ENCODE data around the gene ZMYM4. TPM values are rescaled to one million over a fixed set of nuclear protein-coding genes. Genes with fewer than 3 reads are reported as not detected.
"Not testable (repeated sequence)": the region's sequence is repeated elsewhere in the genome, so short reads cannot be mapped to it uniquely, and the experiment has no call there.

Gene ZMYM4
- total RNA-seq, 8 experiments from 2014 or later, result 34.4 to 82.5 (median 63.3) TPM

- no peak for ATAC-seq (replicated peaks in 6 of 8)
- in situ Hi-C loops (cut with MboI; ENCODE audit: low pct_unique_long_range_greater_than_20kb in 2 of 9, low sequenced_read_pairs in 9 of 9, unreplicated experiment in 9 of 9), result no loop called here
- WGBS, 10 experiments, result 93 to 100% (median 97%) methylated on average over 1 to 3 of the region's 3 CpGs
- no peak overlapping the region for H3K27ac ChIP-seq
- no peaks in the 10 kb centered on the region for H3K4me1 ChIP-seq (replicated peaks in 1 of 2)
- H3K4me3 ChIP-seq, result no peak overlapping the region
These were observed 96.2 kb downstream of the ZMYM4 start for GRCh38 chr1:35364741-35365140.

- Histone ChIP-seq H3K4me1 (replicated peaks in 1 of 2) (no peaks in the 10 kb centered on the region), H3K27ac (no peak overlapping the region), H3K4me3 (no peak overlapping the region)
- 86 to 100% (median 97%) methylated on average over 1 to 2 of the region's 2 CpGs; no CpG with 5 or more reads in 2 of the 10 experiments for WGBS, 10 experiments
- ATAC-seq (replicated peaks in 6 of 8), result no peak
- in situ Hi-C loops (cut with MboI; ENCODE audit: low pct_unique_long_range_greater_than_20kb in 2 of 9, low sequenced_read_pairs in 9 of 9, unreplicated experiment in 9 of 9), result no loop called here
These were observed 99.4 kb downstream of the ZMYM4 start for GRCh38 chr1:35367914-35368313.

DNA sequence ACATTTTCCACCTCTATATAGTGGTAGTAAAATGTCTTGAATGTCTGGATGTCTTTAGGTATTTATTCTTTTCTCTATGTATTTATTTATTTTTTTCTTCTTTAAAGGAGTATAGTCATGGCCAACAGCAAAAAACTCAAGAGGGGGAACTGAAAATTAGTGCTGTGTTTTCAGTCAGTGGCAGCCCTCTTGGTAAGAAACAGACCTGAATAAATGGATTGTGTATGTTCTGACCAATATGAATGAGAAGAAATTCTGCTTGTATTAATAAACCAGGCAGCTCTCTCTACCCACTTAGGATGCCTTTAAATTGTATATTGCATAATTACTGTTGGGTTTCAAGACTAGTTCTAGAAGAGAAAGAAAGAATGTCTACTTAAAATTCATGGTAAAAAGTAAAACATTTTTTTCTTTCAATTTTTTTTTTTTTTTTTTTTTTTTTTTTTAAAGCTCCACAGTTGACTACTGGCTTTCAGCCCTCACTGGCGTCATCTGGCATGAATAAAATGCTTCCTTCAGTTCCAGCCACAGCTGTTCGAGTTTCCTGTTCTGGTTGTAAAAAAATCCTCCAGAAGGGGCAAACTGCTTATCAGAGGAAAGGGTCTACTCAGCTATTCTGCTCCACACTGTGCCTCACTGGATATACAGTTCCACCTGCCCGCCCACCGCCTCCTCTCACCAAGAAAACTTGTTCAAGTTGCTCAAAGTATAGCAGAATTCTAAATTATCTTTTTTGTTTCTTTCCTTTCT, 101.6 kb downstream of the ZMYM4 start:
- ATAC-seq (replicated peaks in 6 of 8), result peak in 4 of 8 experiments; percentile 34 to 95 (median 92)
- no peak overlapping the region for H3K27ac ChIP-seq
- in situ Hi-C loops (cut with MboI; ENCODE audit: low pct_unique_long_range_greater_than_20kb in 2 of 9, low sequenced_read_pairs in 9 of 9, unreplicated experiment in 9 of 9), result no loop called here

GRCh38 chr1:35371506-35371905, 103.0 kb downstream of the ZMYM4 start:
- in situ Hi-C loops (cut with MboI; ENCODE audit: low pct_unique_long_range_greater_than_20kb in 2 of 9, low sequenced_read_pairs in 9 of 9, unreplicated experiment in 9 of 9), result no loop called here
- no peak for ATAC-seq (replicated peaks in 6 of 8)
- no peaks in the 10 kb centered on the region for H3K4me1 ChIP-seq (replicated peaks in 1 of 2)
- WGBS, 10 experiments, result 30 to 100% (median 89%) methylated on average over 1 to 4 of the region's 4 CpGs
- no peak overlapping the region for H3K27ac ChIP-seq
- no peak overlapping the region for H3K4me3 ChIP-seq

More for the DNA sequence above, 101.6 kb downstream of the ZMYM4 start:
- WGBS, 10 experiments, result 32 to 100% (median 80%) methylated on average over 3 to 4 of the region's 4 CpGs
- H3K4me1 ChIP-seq (replicated peaks in 1 of 2), result no peaks in the 10 kb centered on the region
- no peak overlapping the region for H3K4me3 ChIP-seq

DNA sequence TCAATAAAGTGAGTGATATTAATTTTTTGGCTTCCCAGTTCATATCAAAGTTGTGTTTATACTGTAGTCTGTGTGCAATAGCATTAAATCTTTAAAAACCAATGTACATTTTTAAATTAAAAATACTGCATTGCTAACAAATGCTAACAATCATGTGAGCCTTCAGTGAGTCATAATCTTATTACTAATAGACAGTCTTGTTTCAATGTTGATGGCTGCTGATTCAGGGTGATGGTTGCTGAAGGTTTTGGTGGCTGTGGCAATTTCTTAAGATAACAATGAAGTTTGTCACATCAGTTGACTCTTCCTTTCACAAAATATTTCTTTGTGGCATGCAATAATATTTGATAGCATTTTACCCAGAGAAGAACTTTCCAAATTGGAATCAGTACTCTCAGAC, 109.0 kb downstream of the ZMYM4 start:
- Histone ChIP-seq H3K4me1 (replicated peaks in 1 of 2) (no peaks in the 10 kb centered on the region), H3K4me3 (no peak overlapping the region), H3K27ac (no peak overlapping the region)
- in situ Hi-C loops (cut with MboI; ENCODE audit: low pct_unique_long_range_greater_than_20kb in 2 of 9, low sequenced_read_pairs in 9 of 9, unreplicated experiment in 9 of 9), result loop anchor here in 1 of 9 experiments (25.0 kb wide), 2 partner anchors 90 to 165 kb away; no protein-coding TSS in a partner anchor
- peak in 2 of 8 experiments; percentile 66 to 74 for ATAC-seq (replicated peaks in 6 of 8)

- WGBS, 10 experiments, result 39 to 94% (median 90%) methylated on average over 2 to 16 of the region's 16 CpGs; no CpG with 5 or more reads in 1 of the 10 experiments
- H3K4me3 ChIP-seq, result no peak overlapping the region
- ATAC-seq (replicated peaks in 6 of 8), result no peak
- H3K27ac ChIP-seq, result no peak overlapping the region
- H3K4me1 ChIP-seq (replicated peaks in 1 of 2), result no peaks in the 10 kb centered on the region
- in situ Hi-C loops (cut with MboI; ENCODE audit: low pct_unique_long_range_greater_than_20kb in 2 of 9, low sequenced_read_pairs in 9 of 9, unreplicated experiment in 9 of 9), result loop anchor here in 1 of 9 experiments (25.0 kb wide), 2 partner anchors 92 to 167 kb away; no protein-coding TSS in a partner anchor
These were observed 111.0 kb downstream of the ZMYM4 start for GRCh38 chr1:35379317-35380000.

DNA sequence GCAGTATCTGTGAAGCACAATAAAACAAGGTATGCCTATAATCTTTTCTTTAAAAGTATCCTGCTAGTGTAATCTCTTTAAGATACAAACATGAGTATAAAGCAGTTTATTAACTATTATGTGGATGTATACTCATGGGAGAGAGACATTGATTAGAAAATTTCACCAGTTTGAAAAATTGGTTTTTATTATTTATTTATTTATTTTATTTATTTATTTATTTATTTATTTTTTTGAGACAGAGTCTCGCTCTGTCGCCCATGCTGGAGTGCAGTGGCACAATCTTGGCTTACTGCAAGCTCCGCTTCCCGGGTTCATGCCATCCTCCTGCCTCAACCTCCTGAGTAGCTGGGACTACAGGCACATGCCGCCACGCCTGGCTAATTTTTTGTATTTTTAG, 111.6 kb downstream of the ZMYM4 start:
- not testable (repeated sequence) for H3K4me3 ChIP-seq; H3K27ac ChIP-seq; ATAC-seq (replicated peaks in 6 of 8); H3K4me1 ChIP-seq (replicated peaks in 1 of 2)
- in situ Hi-C loops (cut with MboI; ENCODE audit: low pct_unique_long_range_greater_than_20kb in 2 of 9, low sequenced_read_pairs in 9 of 9, unreplicated experiment in 9 of 9), result loop anchor here in 1 of 9 experiments (25.0 kb wide), 2 partner anchors 93 to 168 kb away; no protein-coding TSS in a partner anchor
- WGBS, 10 experiments, result 67 to 100% (median 98%) methylated on average over 1 to 6 of the region's 6 CpGs; no CpG with 5 or more reads in 1 of the 10 experiments

DNA sequence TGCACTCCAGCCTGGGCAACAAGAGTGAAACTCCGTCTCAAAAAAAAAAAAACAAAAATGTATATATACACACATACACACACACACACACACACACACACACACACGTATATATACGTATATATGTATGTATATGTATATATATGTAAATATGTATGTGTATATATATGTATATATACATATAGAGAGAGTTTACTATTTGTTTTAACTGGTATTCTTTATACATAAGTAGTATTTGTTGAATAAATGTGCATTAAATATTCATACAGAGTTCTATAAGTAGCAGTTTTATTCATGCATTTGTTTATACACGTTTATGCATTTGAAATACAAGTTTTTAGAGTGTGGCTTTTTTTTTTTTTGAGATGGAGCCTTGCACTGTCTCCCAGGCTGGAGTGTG, 113.6 kb downstream of the ZMYM4 start:
- ATAC-seq (replicated peaks in 6 of 8), result peak in 1 of 8 experiments; percentile 93
- no peak overlapping the region for H3K27ac ChIP-seq
- in situ Hi-C loops (cut with MboI; ENCODE audit: low pct_unique_long_range_greater_than_20kb in 2 of 9, low sequenced_read_pairs in 9 of 9, unreplicated experiment in 9 of 9), result loop anchor here in 1 of 9 experiments (25.0 kb wide), 2 partner anchors 95 to 170 kb away; no protein-coding TSS in a partner anchor
- WGBS, 10 experiments, result 5 to 100% (median 95%) methylated on average over 1 to 3 of the region's 4 CpGs; no CpG with 5 or more reads in 4 of the 10 experiments
- H3K4me1 ChIP-seq (replicated peaks in 1 of 2), result no peaks in the 10 kb centered on the region
- no peak overlapping the region for H3K4me3 ChIP-seq

- Histone ChIP-seq H3K4me1 (replicated peaks in 1 of 2) (no peaks in the 10 kb centered on the region), H3K4me3 (no peak overlapping the region), H3K27ac (no peak overlapping the region)
- in situ Hi-C loops (cut with MboI; ENCODE audit: low pct_unique_long_range_greater_than_20kb in 2 of 9, low sequenced_read_pairs in 9 of 9, unreplicated experiment in 9 of 9), result loop anchor here in 1 of 9 experiments (25.0 kb wide), 2 partner anchors 99 to 174 kb away; no protein-coding TSS in a partner anchor
- ATAC-seq (replicated peaks in 6 of 8), result no peak
- WGBS, 10 experiments, result 20 to 100% (median 92%) methylated on average over 1 to 7 of the region's 7 CpGs; no CpG with 5 or more reads in 2 of the 10 experiments
These were observed 117.8 kb downstream of the ZMYM4 start for GRCh38 chr1:35386290-35386689.

GRCh38 chr1:35386959-35387358, 118.5 kb downstream of the ZMYM4 start:
- WGBS, 10 experiments, result 63 to 100% (median 92%) methylated on average over 1 to 6 of the region's 6 CpGs; no CpG with 5 or more reads in 1 of the 10 experiments
- Histone ChIP-seq H3K27ac (no peak overlapping the region), H3K4me1 (replicated peaks in 1 of 2) (no peaks in the 10 kb centered on the region), H3K4me3 (no peak overlapping the region)
- in situ Hi-C loops (cut with MboI; ENCODE audit: low pct_unique_long_range_greater_than_20kb in 2 of 9, low sequenced_read_pairs in 9 of 9, unreplicated experiment in 9 of 9), result loop anchor here in 1 of 9 experiments (25.0 kb wide), 2 partner anchors 100 to 175 kb away; no protein-coding TSS in a partner anchor
- no peak for ATAC-seq (replicated peaks in 6 of 8)

- Histone ChIP-seq H3K4me1 (replicated peaks in 1 of 2) (no peaks in the 10 kb centered on the region), H3K4me3 (no peak overlapping the region), H3K27ac (no peak overlapping the region)
- in situ Hi-C loops (cut with MboI; ENCODE audit: low pct_unique_long_range_greater_than_20kb in 2 of 9, low sequenced_read_pairs in 9 of 9, unreplicated experiment in 9 of 9), result loop anchor here in 1 of 9 experiments (25.0 kb wide), 2 partner anchors 104 to 179 kb away; no protein-coding TSS in a partner anchor
- WGBS, 10 experiments, result 18 to 99% (median 88%) methylated on average over 1 to 10 of the region's 10 CpGs; no CpG with 5 or more reads in 3 of the 10 experiments
- ATAC-seq (replicated peaks in 6 of 8), result peak in 2 of 8 experiments; percentile 43 to 90
These were observed 122.3 kb downstream of the ZMYM4 start for GRCh38 chr1:35390600-35391494.

- ATAC-seq (replicated peaks in 6 of 8), result no peak
- Histone ChIP-seq H3K27ac (no peak overlapping the region), H3K4me1 (replicated peaks in 1 of 2) (no peaks in the 10 kb centered on the region), H3K4me3 (no peak overlapping the region)
- in situ Hi-C loops (cut with MboI; ENCODE audit: low pct_unique_long_range_greater_than_20kb in 2 of 9, low sequenced_read_pairs in 9 of 9, unreplicated experiment in 9 of 9), result loop anchor here in 1 of 9 experiments (25.0 kb wide), 2 partner anchors 107 to 182 kb away; no protein-coding TSS in a partner anchor
- WGBS, 10 experiments, result 80 to 100% (median 100%) methylated on average over 1 to 2 of the region's 2 CpGs; no CpG with 5 or more reads in 5 of the 10 experiments
These were observed 125.9 kb downstream of the ZMYM4 start for GRCh38 chr1:35394386-35394785.
